Psoas muscle (tissue), 8 donors: ENCODE data around the gene LRG1. TPM values are rescaled to one million over a fixed set of nuclear protein-coding genes. Genes with fewer than 3 reads are reported as not detected.

ENCODE experiments used
- ATAC-seq, 4 donors: fragments of 200-7000 bp; cut with Tn5 transposase; one replicate each; pipeline ENCODE4 v1.9.1; 2020; ENCODE audit warnings: moderate library complexity in 3 of 4, mild to moderate bottlenecking in 2 of 4
- DNase-seq, 2 donors: peaks; one replicate each; pipeline ENCODE4 v3.0.0-alpha.2; 2020
- H3K27ac ChIP-seq: fragments of 200-600 bp; one replicate; pipeline ENCODE4 v1.8.0; 2022
- H3K27me3 ChIP-seq, 3 donors: fragments of 200-600 bp in 1 of 3; one replicate each; pipeline versions ENCODE4 v1.6.1 to v1.8.0; 2013 to 2022; ENCODE audit warnings: low read length in 2 of 3, mild to moderate bottlenecking in 2 of 3, moderate library complexity in 1 of 3; ENCODE audit not compliant: insufficient read depth in 3 of 3
- H3K36me3 ChIP-seq, 2 donors: fragments of 200-600 bp in 1 of 2; one replicate each; pipeline versions ENCODE4 v1.6.1 to v1.8.0; 2013 to 2022; ENCODE audit warnings: low read depth in 1 of 2, mild to moderate bottlenecking in 1 of 2, moderate library complexity in 1 of 2; ENCODE audit not compliant: insufficient read depth in 1 of 2
- H3K4me1 ChIP-seq: fragments of 200-600 bp; one replicate; pipeline ENCODE4 v1.8.0; 2022
- H3K4me3 ChIP-seq: fragments of 200-600 bp; one replicate; pipeline ENCODE4 v1.8.0; 2022; ENCODE audit warnings: mild to moderate bottlenecking
- H3K9me3 ChIP-seq: fragments of 200-600 bp; one replicate; pipeline ENCODE4 v1.8.0; 2022
- WGBS, 3 donors: extraction: QIAGEN DNeasy Blood & Tissue Kit; methylation state at CpG; one replicate each; pipeline versions ENCODE4 v1.1.6 to v1.1.7; 2013; 5-methylcytosine and 5-hydroxymethylcytosine counted together
- intact Hi-C, 2 donors: fragments of 100-400 bp; cut with DNase I; formaldehyde crosslinking; loops; one replicate each; pipeline versions ENCODE4 v1.11.0 to v1.14.2; 2022
- polyA plus RNA-seq, 3 donors: library from polyadenylated mRNA; stranded (reverse); fragments of 200-250 nt; gene quantifications; one replicate each; pipeline ENCODE4 v1.2.3, GENCODE V29; 2013
- total RNA-seq, 4 donors: library from RNA; stranded (reverse); fragmentation: NEBNext Ultra II Directional in 2 of 4; extraction: Animal tissue kit (Norgen Biotek cat#: 25700) in 2 of 4; gene quantifications; one replicate each; pipeline versions ENCODE4 v1.2.1 to v1.2.4, GENCODE V29; 2021 to 2023
- TF ChIP-seq, protein P1 (sequence below): fragments of 200-600 bp; IDR thresholded peaks from one replicate; pipeline ENCODE4 v1.8.0; 2022; ENCODE audit warnings: antibody characterized with exemption
- donor health status: healthy with polysubstance abuse.
- donor health status: DM: no; HTN: no; CAD: no; lungs with moderate emphysema.
- donor health status: Bipolar disorder and iron deficiency.
- donor health status: healthy.
- donor health status: DM: yes; HTN: yes; CAD: no.
- donor health status: DM: no; HTN: no; CAD: no.
- donor health status: DM: no; HTN: no; CAD: no.
- donor health status: DM: yes; HTN: yes; CAD: no.

The LRG1 gene
- total and polyA plus RNA-seq, 7 donors = 0.09 to 1.8 (median 0.42) TPM; not detected in 1

DNA sequence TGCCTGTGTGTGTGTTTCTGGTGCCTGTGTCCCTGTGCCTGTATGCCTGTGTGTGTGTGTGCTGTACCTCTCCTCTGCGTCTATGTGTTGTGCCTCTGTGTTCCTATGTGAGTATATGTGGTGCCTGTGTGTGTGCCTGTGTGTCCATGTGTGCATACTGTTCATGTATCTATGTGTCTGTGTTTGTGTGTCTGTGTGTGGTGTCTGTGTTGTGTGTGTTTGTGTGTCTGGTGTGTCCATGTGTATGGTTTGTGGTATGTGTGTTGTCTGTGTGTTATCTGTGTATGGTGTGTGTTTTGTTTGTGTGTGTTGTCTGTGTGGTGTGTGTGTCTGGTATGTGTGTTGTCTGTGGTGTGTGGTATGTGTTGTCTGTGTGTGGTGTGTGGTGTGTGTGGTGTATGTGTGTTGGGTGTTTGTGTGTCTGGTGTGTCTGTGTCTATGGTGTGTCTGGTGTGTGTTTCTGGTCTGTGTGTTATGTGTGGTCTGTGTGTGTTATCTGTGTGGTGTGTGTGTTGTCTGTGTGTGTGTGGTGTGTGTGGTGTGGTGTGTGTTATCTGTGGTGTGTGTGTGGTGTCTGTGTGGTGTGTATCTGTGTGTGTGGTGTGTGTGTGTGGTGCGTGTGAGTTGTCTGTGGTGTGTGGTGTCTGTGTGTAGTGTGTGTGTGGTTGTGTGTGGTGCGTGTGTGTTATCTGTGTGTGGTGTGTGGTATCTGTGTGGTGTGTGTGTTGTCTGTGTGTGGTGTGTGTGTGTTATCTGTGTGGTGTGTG is 47.3 kb downstream of the LRG1 start:
- ATAC-seq = no peak
- H3K36me3 ChIP-seq = peaks cover 4 to 69% of the 10 kb centered on the region in 2 donors

DNA sequence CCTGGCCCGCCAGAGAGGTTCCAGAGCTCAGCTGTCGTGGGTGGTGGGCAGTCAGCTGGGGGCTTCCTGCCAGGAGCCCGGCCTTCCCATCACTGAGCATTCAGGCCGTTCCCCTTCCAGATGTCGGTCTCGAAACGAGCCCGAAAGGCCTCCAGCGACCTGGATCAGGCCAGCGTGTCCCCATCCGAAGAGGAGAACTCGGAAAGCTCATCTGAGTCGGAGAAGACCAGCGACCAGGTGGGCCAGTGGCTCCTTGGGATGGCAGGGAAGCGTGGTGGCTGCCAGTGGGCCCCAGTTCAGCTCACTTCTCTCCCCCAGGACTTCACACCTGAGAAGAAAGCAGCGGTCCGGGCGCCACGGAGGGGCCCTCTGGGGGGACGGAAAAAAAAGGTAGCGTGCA is 48.4 kb downstream of the LRG1 start:
- DNase-seq = no peak
- Histone ChIP-seq H3K27me3 (no peaks in the 10 kb centered on the region), H3K36me3 (peaks cover 4 to 58% of the 10 kb centered on the region in 2 donors), H3K4me3 (no peak overlapping the region), H3K27ac (no peak overlapping the region), H3K4me1 (no peaks in the 10 kb centered on the region), H3K9me3 (no peaks in the 10 kb centered on the region)
- 97 to 99% (median 97%) methylated on average over 21 of the region's 21 CpGs for WGBS, 3 donors
- ATAC-seq = no peak
- intact Hi-C loops = no loop called here
- TF ChIP-seq, protein P1, sequence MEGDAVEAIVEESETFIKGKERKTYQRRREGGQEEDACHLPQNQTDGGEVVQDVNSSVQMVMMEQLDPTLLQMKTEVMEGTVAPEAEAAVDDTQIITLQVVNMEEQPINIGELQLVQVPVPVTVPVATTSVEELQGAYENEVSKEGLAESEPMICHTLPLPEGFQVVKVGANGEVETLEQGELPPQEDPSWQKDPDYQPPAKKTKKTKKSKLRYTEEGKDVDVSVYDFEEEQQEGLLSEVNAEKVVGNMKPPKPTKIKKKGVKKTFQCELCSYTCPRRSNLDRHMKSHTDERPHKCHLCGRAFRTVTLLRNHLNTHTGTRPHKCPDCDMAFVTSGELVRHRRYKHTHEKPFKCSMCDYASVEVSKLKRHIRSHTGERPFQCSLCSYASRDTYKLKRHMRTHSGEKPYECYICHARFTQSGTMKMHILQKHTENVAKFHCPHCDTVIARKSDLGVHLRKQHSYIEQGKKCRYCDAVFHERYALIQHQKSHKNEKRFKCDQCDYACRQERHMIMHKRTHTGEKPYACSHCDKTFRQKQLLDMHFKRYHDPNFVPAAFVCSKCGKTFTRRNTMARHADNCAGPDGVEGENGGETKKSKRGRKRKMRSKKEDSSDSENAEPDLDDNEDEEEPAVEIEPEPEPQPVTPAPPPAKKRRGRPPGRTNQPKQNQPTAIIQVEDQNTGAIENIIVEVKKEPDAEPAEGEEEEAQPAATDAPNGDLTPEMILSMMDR = no peak

More for the DNA sequence above, 47.3 kb downstream of the LRG1 start:
- Histone ChIP-seq H3K4me3 (no peak overlapping the region), H3K9me3 (no peaks in the 10 kb centered on the region), H3K4me1 (no peaks in the 10 kb centered on the region), H3K27ac (no peak overlapping the region), H3K27me3 (no peaks in the 10 kb centered on the region)
- DNase-seq = no peak
- intact Hi-C loops = no loop called here
- WGBS, 3 donors = 95 to 97% (median 96%) methylated on average over 3 of the region's 3 CpGs
- TF ChIP-seq, protein P1 = no peak

DNA sequence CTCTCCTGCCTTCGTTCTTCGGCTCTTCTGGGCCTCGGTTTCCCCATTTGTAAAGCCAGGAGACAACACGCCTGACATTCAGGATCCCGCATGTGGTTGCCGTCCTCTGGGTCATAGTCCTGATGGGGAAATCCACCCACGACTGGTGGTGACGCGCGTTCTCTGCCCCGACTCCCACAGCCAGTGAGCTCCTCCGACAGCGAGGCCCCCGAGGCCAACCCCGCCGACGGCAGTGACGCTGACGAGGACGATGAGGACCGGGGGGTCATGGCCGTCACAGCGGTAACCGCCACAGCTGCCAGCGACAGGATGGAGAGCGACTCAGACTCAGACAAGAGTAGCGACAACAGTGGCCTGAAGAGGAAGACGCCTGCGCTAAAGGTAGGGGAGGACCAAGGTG is 51.3 kb downstream of the LRG1 start:
- DNase-seq (no peak), ATAC-seq (no peak)
- WGBS, 3 donors = 90 to 94% (median 93%) methylated on average over 27 to 29 of the region's 29 CpGs
- no peaks in the 10 kb centered on the region for H3K9me3 ChIP-seq
- no peaks in the 10 kb centered on the region for H3K4me1 ChIP-seq
- H3K4me3 ChIP-seq = no peak overlapping the region
- no peak overlapping the region for H3K27ac ChIP-seq
- H3K36me3 ChIP-seq = peaks cover 0 to 43% of the 10 kb centered on the region in 2 donors
- TF ChIP-seq, protein P1 = no peak
- intact Hi-C loops = no loop called here
- no peaks in the 10 kb centered on the region for H3K27me3 ChIP-seq

DNA sequence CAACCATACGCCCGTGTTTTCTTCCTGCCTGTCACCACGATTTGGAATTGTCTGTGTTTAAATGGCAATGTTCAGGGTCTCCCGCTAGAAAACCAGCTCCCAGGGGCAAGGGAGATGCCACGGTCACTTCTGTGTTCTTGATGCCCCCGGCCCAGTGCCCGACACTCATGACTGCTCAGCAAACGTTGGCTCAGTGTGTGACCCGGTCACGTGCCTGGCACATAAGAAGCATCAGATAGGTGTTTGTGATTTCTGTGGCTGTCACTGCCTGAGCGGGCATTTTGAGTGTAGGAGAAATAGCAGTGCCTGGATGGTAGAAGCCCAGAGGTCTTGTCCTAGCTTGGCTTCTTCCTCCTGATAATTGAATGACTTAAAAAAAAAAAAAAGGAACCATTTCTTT is 52.3 kb downstream of the LRG1 start:
- H3K27ac ChIP-seq = no peak overlapping the region
- peaks cover 0 to 47% of the 10 kb centered on the region in 2 donors for H3K36me3 ChIP-seq
- DNase-seq (no peak), ATAC-seq (no peak)
- WGBS, 3 donors = 82 to 87% (median 83%) methylated on average over 11 of the region's 11 CpGs
- no peaks in the 10 kb centered on the region for H3K4me1 ChIP-seq
- TF ChIP-seq, protein P1 = no peak
- no peaks in the 10 kb centered on the region for H3K27me3 ChIP-seq
- H3K9me3 ChIP-seq = no peaks in the 10 kb centered on the region
- no peak overlapping the region for H3K4me3 ChIP-seq
- intact Hi-C loops = no loop called here

Other genes with a start within 250 kb of the LRG1 start
- gene TMIGD2, start 237.6 kb downstream of the LRG1 start, total RNA-seq = under 1 TPM in 1 of 4 donors, not detected in 3; 0.20 TPM
- under 1 TPM in 2 of 3 donors, not detected in 1; 0.10 to 0.18 TPM for gene TMIGD2, start 237.6 kb downstream of the LRG1 start, polyA plus RNA-seq
- not detected for gene FSD1, start 235.4 kb downstream of the LRG1 start, total RNA-seq
- under 1 TPM in 1 of 3 donors, not detected in 2; 0.08 TPM for gene FSD1, start 235.4 kb downstream of the LRG1 start, polyA plus RNA-seq
- 1 to 10 TPM in 2 of 4 donors, under 1 TPM in 2; 0.60 to 3.7 (median 1.2) TPM for gene STAP2, start 201.2 kb downstream of the LRG1 start, total RNA-seq
- gene STAP2, start 201.2 kb downstream of the LRG1 start, polyA plus RNA-seq = 1 to 10 TPM in 1 of 3 donors, under 1 TPM in 2; 0.31 to 1.2 (median 0.53) TPM
- gene MPND, start 196.5 kb downstream of the LRG1 start, total RNA-seq = 10 to 100 TPM; 10.3 to 16.4 (median 13.2) TPM
- gene MPND, start 196.5 kb downstream of the LRG1 start, polyA plus RNA-seq = 10 to 100 TPM in 1 of 3 donors, 1 to 10 TPM in 2; 7.4 to 12.4 (median 9.7) TPM
- gene SH3GL1, start 139.5 kb downstream of the LRG1 start, total RNA-seq = 10 to 100 TPM; 16.0 to 26.6 (median 21.6) TPM
- 10 to 100 TPM; 18.2 to 85.6 (median 27.1) TPM for gene SH3GL1, start 139.5 kb downstream of the LRG1 start, polyA plus RNA-seq
- gene CHAF1A, start 137.4 kb downstream of the LRG1 start, total RNA-seq = 10 to 100 TPM in 1 of 4 donors, 1 to 10 TPM in 3; 5.6 to 10.3 (median 7.7) TPM
- gene CHAF1A, start 137.4 kb downstream of the LRG1 start, polyA plus RNA-seq = 10 to 100 TPM in 1 of 3 donors, 1 to 10 TPM in 2; 5.9 to 12.8 (median 6.4) TPM
- gene UBXN6, start 82.2 kb downstream of the LRG1 start, total RNA-seq = 100 to 1,000 TPM; 120 to 170 (median 132) TPM
- gene UBXN6, start 82.2 kb downstream of the LRG1 start, polyA plus RNA-seq = 100 to 1,000 TPM; 110 to 274 (median 191) TPM
- 10 to 100 TPM; 32.3 to 47.7 (median 39.5) TPM for gene HDGFL2, start 67.7 kb downstream of the LRG1 start, total RNA-seq
- 10 to 100 TPM; 33.4 to 56.4 (median 51.3) TPM for gene HDGFL2, start 67.7 kb downstream of the LRG1 start, polyA plus RNA-seq
- gene PLIN4, start 21.6 kb downstream of the LRG1 start, total RNA-seq = 100 to 1,000 TPM; 115 to 309 (median 183) TPM
- 10 to 100 TPM; 29.0 to 97.8 (median 50.4) TPM for gene PLIN4, start 21.6 kb downstream of the LRG1 start, polyA plus RNA-seq
- 100 to 1,000 TPM in 2 of 4 donors, 10 to 100 TPM in 2; 61.7 to 143 (median 118) TPM for gene PLIN5, start 4.8 kb downstream of the LRG1 start, total RNA-seq
- 10 to 100 TPM; 14.5 to 96.8 (median 22.8) TPM for gene PLIN5, start 4.8 kb downstream of the LRG1 start, polyA plus RNA-seq
- gene SEMA6B, start 19.6 kb upstream of the LRG1 start, total RNA-seq = 10 to 100 TPM in 2 of 4 donors, 1 to 10 TPM in 2; 6.2 to 11.7 (median 10.0) TPM
- 1 to 10 TPM; 2.3 to 7.1 (median 5.6) TPM for gene SEMA6B, start 19.6 kb upstream of the LRG1 start, polyA plus RNA-seq
- gene TNFAIP8L1, start 99.5 kb upstream of the LRG1 start, total RNA-seq = 1 to 10 TPM; 3.1 to 5.1 (median 3.8) TPM
- gene TNFAIP8L1, start 99.5 kb upstream of the LRG1 start, polyA plus RNA-seq = 1 to 10 TPM; 2.4 to 3.5 (median 2.8) TPM
- 10 to 100 TPM; 11.4 to 24.0 (median 19.1) TPM for gene MYDGF, start 130.3 kb upstream of the LRG1 start, total RNA-seq
- gene MYDGF, start 130.3 kb upstream of the LRG1 start, polyA plus RNA-seq = 100 to 1,000 TPM in 1 of 3 donors, 10 to 100 TPM in 2; 23.9 to 164 (median 40.0) TPM
- gene DPP9, start 183.8 kb upstream of the LRG1 start, total RNA-seq = 10 to 100 TPM; 55.9 to 97.4 (median 78.6) TPM
- 100 to 1,000 TPM in 2 of 3 donors, 10 to 100 TPM in 1; 64.6 to 138 (median 108) TPM for gene DPP9, start 183.8 kb upstream of the LRG1 start, polyA plus RNA-seq